NCI-H2196 (cell line): ENCODE results near the gene CFDP1.
"Not testable (repeated sequence)": the region's sequence is repeated elsewhere in the genome, so short reads cannot be mapped to it uniquely, and the experiment has no call there.

Source experiments
- DNase-seq: peaks from one replicate; lab custom pipeline; 2025; ENCODE audit not compliant: unreplicated experiment; lab: John Stamatoyannopoulos, UW

CFDP1 gene

GRCh38 chr16:75269358-75269757 lies 163.9 kb downstream of the CFDP1 start:
- not testable (repeated sequence) for DNase-seq

GRCh38 chr16:75267631-75268264 lies 165.6 kb downstream of the CFDP1 start:
- peak; percentile 72 for DNase-seq

- no peak for DNase-seq
These were observed 166.3 kb downstream of the CFDP1 start for GRCh38 chr16:75266738-75267630.

- peak; percentile 62 for DNase-seq
These were observed 167.2 kb downstream of the CFDP1 start for GRCh38 chr16:75265911-75266701.

GRCh38 chr16:75264999-75265910 lies 168.0 kb downstream of the CFDP1 start:
- no peak for DNase-seq

- DNase-seq, result peak; percentile 28
These were observed 168.8 kb downstream of the CFDP1 start for GRCh38 chr16:75264457-75264998.

- DNase-seq, result peak; percentile 35
These were observed 169.3 kb downstream of the CFDP1 start for GRCh38 chr16:75263963-75264445.

- no peak for DNase-seq
These were observed 169.9 kb downstream of the CFDP1 start for GRCh38 chr16:75263291-75263962.

- no peak for DNase-seq
These were observed 170.5 kb downstream of the CFDP1 start for GRCh38 chr16:75262800-75263127.

- peak; percentile 8 for DNase-seq
These were observed 171.1 kb downstream of the CFDP1 start for GRCh38 chr16:75262104-75262799.

- no peak for DNase-seq
These were observed 171.7 kb downstream of the CFDP1 start for GRCh38 chr16:75261590-75262078.

- DNase-seq, result no peak
These were observed 172.3 kb downstream of the CFDP1 start for GRCh38 chr16:75260851-75261589.

- no peak for DNase-seq
These were observed 174.5 kb downstream of the CFDP1 start for GRCh38 chr16:75258807-75259141.

GRCh38 chr16:75257886-75258806 lies 175.2 kb downstream of the CFDP1 start:
- no peak for DNase-seq

GRCh38 chr16:75256696-75257343 lies 176.5 kb downstream of the CFDP1 start:
- DNase-seq, result no peak

GRCh38 chr16:75256059-75256571 lies 177.2 kb downstream of the CFDP1 start:
- no peak for DNase-seq
